MM.1S (cell line): ENCODE measurements around the gene SPI1.

Experiments
- EZH2 ChIP-seq: fragments of 300-600 bp; sonication (generic); optimal IDR thresholded peaks from 2 replicates; pipeline ENCODE3; 2017; ENCODE audit warnings: low read depth, mild to moderate bottlenecking, antibody characterized with exemption, low read length, mixed read lengths
- TF ChIP-seq, protein P1 (sequence below): fragments of 300-600 bp; sonication (generic); IDR thresholded peaks from 2 replicates; pipeline ENCODE4 v1.5.1; 2016; ENCODE audit warnings: antibody characterized with exemption, low read length, mixed read lengths

DNA sequence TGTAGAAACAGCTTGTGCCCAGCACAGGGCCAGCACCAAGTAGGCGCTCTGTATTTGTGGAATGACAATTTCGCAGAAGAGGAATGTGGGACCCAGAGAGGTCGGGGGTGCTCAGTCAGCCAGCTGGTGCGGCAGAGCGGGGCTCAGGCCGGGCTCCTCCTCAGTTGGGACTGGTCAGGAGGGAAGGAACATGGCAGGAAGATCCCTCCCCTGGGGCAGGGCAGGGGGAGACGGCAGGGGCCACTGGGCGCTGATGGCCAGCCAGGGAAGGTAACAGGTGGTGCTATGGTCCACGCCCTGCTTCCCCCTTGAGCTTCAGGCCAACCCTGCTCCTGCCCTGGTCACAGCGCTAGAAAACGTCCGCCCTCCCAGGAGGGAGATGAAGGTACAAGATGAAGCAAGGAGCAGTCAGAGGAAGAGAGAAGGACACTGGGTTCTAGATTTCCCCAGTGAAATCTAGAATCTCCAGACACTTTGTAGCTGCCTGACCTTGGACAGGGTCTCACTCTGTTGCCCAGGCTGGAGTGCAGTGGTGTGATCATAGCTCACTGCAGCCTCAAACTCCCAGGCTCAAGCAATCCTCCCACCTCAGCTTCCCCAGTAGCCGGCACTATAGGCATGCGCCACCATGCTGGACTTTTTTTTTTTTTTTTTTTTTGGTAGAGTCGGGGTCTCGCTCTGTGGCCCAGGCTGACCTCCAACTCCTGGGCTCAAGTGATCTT is 13.5 kb upstream of the SPI1 start:
- TF ChIP-seq, protein P1, sequence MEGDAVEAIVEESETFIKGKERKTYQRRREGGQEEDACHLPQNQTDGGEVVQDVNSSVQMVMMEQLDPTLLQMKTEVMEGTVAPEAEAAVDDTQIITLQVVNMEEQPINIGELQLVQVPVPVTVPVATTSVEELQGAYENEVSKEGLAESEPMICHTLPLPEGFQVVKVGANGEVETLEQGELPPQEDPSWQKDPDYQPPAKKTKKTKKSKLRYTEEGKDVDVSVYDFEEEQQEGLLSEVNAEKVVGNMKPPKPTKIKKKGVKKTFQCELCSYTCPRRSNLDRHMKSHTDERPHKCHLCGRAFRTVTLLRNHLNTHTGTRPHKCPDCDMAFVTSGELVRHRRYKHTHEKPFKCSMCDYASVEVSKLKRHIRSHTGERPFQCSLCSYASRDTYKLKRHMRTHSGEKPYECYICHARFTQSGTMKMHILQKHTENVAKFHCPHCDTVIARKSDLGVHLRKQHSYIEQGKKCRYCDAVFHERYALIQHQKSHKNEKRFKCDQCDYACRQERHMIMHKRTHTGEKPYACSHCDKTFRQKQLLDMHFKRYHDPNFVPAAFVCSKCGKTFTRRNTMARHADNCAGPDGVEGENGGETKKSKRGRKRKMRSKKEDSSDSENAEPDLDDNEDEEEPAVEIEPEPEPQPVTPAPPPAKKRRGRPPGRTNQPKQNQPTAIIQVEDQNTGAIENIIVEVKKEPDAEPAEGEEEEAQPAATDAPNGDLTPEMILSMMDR: no peak
- TF ChIP-seq EZH2: no peak
